ENCODE measurements around the gene DGKG. TPM values are rescaled to one million over a fixed set of nuclear protein-coding genes. Genes with fewer than 3 reads are reported as not detected.

DGKG gene
- total and polyA plus RNA-seq, 3 experiments from 2014 or later, result 0.04 to 0.20 TPM; not detected in 1

GRCh38 chr3:186210852-186211500, 151.1 kb downstream of the DGKG start:
- Histone ChIP-seq H3K36me3 (ENCODE audit: insufficient read depth, low read length) (no peaks in the 10 kb centered on the region), H3K9me3 (ENCODE audit: low read length) (no peaks in the 10 kb centered on the region), H3K4me1 (ENCODE audit: insufficient read depth, low read length) (no peaks in the 10 kb centered on the region), H3K27ac (ENCODE audit: low read depth, low read length) (no peak overlapping the region), H3K4me3 (ENCODE audit: low read length) (no peak overlapping the region), H3K27me3 (ENCODE audit: insufficient read depth, low read length, poor library complexity, severe bottlenecking) (no peaks in the 10 kb centered on the region)
- Mint-ChIP-seq H3K27me3 (peaks cover 4 to 9% of the 10 kb centered on the region in 2 donors), H3K4me1 (no peaks in the 10 kb centered on the region), H3K9me3 (no peaks in the 10 kb centered on the region), H3K4me3 (no peak overlapping the region), H3K36me3 (no peaks in the 10 kb centered on the region), H3K27ac (peak overlapping the region in 1 of 8 donors; percentile 34)
- ChIA-PET CTCF (no interaction called here), POLR2A (no interaction called here)
- DNase-seq, result no peak

DNA sequence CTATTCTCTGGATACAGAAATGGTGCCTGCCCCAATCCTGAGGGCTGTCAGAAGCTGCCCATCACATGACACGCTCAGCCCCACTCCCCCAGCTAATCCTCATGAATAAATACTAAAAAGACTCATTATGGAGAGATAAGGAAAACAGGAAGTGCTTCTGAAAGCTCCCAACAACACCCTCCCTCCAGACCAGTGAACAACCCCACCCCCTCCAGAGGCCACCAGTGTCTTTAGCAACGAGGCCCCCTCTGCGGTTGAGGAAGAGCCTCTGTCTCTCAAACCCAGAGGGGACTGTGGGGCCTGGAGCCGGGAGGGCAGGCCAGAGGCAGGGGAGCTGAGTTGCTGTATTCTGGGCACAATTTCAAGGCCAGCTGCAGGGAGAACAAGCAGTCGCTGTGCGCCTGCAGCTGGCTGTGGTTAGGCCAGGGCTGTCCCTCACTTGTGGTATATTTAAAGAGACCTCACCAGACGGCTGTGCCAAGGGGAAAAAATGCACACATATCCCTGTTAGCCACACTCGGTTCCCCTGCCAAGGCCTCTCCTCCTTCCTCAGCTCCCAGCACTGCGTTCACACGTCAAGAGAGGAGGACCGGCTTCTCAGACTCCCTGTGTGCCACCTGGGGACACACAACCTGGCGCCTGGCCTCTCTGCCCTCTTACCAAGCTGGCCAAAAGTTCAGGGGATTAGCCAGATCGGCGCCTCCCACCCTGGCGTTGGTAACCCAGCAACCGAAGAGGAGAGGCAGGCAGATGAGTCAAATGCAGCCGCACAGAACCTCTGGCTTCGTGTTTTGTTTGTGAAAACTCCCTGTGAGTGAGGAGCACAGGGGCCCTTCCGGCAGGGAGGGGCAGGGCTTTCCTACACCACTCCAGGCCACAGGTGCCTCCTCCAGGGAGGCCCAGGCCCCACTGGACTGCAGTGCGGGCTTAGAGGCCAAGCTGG, 152.0 kb downstream of the DGKG start:
- H3K27me3 Mint-ChIP-seq, result peaks cover 4 to 9% of the 10 kb centered on the region in 2 donors
- Histone ChIP-seq H3K27ac (ENCODE audit: low read depth, low read length) (no peak overlapping the region), H3K9me3 (ENCODE audit: low read length) (no peaks in the 10 kb centered on the region), H3K36me3 (ENCODE audit: insufficient read depth, low read length) (no peaks in the 10 kb centered on the region), H3K27me3 (ENCODE audit: insufficient read depth, low read length, poor library complexity, severe bottlenecking) (no peaks in the 10 kb centered on the region), H3K4me3 (ENCODE audit: low read length) (no peak overlapping the region), H3K4me1 (ENCODE audit: insufficient read depth, low read length) (no peaks in the 10 kb centered on the region)
- no peak overlapping the region for H3K27ac Mint-ChIP-seq
- H3K36me3 Mint-ChIP-seq, result no peaks in the 10 kb centered on the region
- no peak for DNase-seq
- no peaks in the 10 kb centered on the region for H3K9me3 Mint-ChIP-seq
- no peaks in the 10 kb centered on the region for H3K4me1 Mint-ChIP-seq
- POLR2A ChIA-PET, result no interaction called here
- H3K4me3 Mint-ChIP-seq, result no peak overlapping the region
- CTCF ChIA-PET, result no interaction called here

DNA sequence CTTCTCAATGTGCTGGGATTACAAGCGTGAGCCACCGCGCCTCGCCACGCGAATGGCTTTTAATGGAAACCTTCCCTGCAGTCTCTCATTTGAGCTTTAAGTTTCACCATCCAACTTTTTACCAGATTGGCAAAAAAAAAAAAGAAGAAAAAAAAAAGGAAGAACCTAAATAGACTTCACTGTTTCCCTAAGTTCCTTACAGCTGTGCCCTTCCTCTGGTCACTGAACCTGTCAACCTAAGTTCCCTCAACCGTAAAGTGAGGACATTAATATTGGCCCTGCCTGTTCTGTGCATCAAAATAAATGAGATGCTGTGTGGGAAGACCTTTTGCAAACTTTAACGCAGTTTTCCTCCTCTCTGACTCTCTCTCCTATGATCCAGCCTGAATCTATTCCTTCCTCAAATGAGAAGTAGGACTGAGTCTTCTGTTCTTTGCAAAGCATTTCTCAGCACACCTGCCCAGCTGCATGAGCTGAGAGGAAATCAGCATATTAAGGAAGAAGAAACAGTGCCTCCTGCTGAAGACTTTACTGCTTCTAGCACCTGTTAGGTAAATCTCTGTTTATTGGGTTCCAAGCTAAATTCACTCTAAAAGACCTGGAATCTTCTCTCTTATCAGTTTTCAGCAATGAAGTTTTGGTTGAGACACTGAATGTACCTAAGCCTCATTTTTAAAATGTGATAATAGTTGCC, 153.6 kb downstream of the DGKG start:
- no peak overlapping the region for H3K4me3 Mint-ChIP-seq
- no peak overlapping the region for H3K27ac ChIP-seq (ENCODE audit: low read depth, low read length)
- ChIA-PET CTCF (no interaction called here), POLR2A (no interaction called here)
- no peaks in the 10 kb centered on the region for H3K4me1 ChIP-seq (ENCODE audit: insufficient read depth, low read length)
- no peaks in the 10 kb centered on the region for H3K4me1 Mint-ChIP-seq
- H3K36me3 ChIP-seq (ENCODE audit: insufficient read depth, low read length), result no peaks in the 10 kb centered on the region
- no peaks in the 10 kb centered on the region for H3K9me3 ChIP-seq (ENCODE audit: low read length)
- H3K27me3 Mint-ChIP-seq, result peaks cover 4 to 6% of the 10 kb centered on the region in 2 donors
- no peaks in the 10 kb centered on the region for H3K9me3 Mint-ChIP-seq
- H3K36me3 Mint-ChIP-seq, result peaks cover 0 to under 1% (median 0%) of the 10 kb centered on the region in 3 donors
- no peak overlapping the region for H3K4me3 ChIP-seq (ENCODE audit: low read length)
- H3K27ac Mint-ChIP-seq, result no peak overlapping the region
- DNase-seq, result no peak
- no peaks in the 10 kb centered on the region for H3K27me3 ChIP-seq (ENCODE audit: insufficient read depth, low read length, poor library complexity, severe bottlenecking)

DNA sequence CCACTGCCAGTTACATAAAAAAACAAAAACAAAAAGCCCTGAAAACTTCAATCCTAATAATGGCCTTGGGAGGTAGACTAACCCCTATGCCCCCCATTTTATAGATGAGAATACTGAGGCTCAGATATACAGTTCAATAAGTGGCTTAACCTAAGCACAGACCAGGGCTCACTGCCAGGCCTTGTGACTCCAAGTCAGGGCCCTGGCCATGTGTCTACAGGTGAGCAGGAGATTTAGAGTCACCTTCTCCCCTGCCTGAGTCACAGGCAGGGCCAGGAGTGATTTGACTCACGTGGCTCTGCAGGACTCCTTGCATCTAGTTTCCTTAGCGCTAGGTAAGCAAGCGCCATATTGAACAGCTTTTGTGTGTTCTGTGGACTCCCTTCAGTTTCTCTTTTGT, 154.5 kb downstream of the DGKG start:
- no peak overlapping the region for H3K27ac Mint-ChIP-seq
- no peak overlapping the region for H3K4me3 Mint-ChIP-seq

GRCh38 chr3:186200726-186201125, 161.3 kb downstream of the DGKG start:
- no peak for DNase-seq
- no peaks in the 10 kb centered on the region for H3K36me3 ChIP-seq (ENCODE audit: insufficient read depth, low read length)
- H3K4me1 ChIP-seq (ENCODE audit: insufficient read depth, low read length), result no peaks in the 10 kb centered on the region
- ChIA-PET POLR2A (no interaction called here), CTCF (no interaction called here)
- no peaks in the 10 kb centered on the region for H3K27me3 ChIP-seq (ENCODE audit: insufficient read depth, low read length, poor library complexity, severe bottlenecking)
- peaks cover under 1 to 7% of the 10 kb centered on the region in 2 donors for H3K27me3 Mint-ChIP-seq
- peaks cover 0 to 2% (median 0%) of the 10 kb centered on the region in 3 donors for H3K36me3 Mint-ChIP-seq
- H3K27ac ChIP-seq (ENCODE audit: low read depth, low read length), result no peak overlapping the region
- no peak overlapping the region for H3K27ac Mint-ChIP-seq
- no peaks in the 10 kb centered on the region for H3K9me3 ChIP-seq (ENCODE audit: low read length)
- H3K4me3 ChIP-seq (ENCODE audit: low read length), result no peak overlapping the region
- no peaks in the 10 kb centered on the region for H3K9me3 Mint-ChIP-seq
- no peaks in the 10 kb centered on the region for H3K4me1 Mint-ChIP-seq
- H3K4me3 Mint-ChIP-seq, result no peak overlapping the region

More for the DNA sequence above, 154.5 kb downstream of the DGKG start:
- H3K27me3 ChIP-seq (ENCODE audit: insufficient read depth, low read length, poor library complexity, severe bottlenecking), result no peaks in the 10 kb centered on the region
- CTCF ChIA-PET, result no interaction called here
- peaks cover 0 to 2% (median 0%) of the 10 kb centered on the region in 3 donors for H3K36me3 Mint-ChIP-seq
- no peak for DNase-seq
- no peak overlapping the region for H3K4me3 ChIP-seq (ENCODE audit: low read length)
- H3K4me1 ChIP-seq (ENCODE audit: insufficient read depth, low read length), result no peaks in the 10 kb centered on the region
- no peak overlapping the region for H3K27ac ChIP-seq (ENCODE audit: low read depth, low read length)
- H3K4me1 Mint-ChIP-seq, result no peaks in the 10 kb centered on the region
- H3K9me3 ChIP-seq (ENCODE audit: low read length), result no peaks in the 10 kb centered on the region
- peaks cover 4 to 6% of the 10 kb centered on the region in 2 donors for H3K27me3 Mint-ChIP-seq
- no peaks in the 10 kb centered on the region for H3K9me3 Mint-ChIP-seq
- no peaks in the 10 kb centered on the region for H3K36me3 ChIP-seq (ENCODE audit: insufficient read depth, low read length)
- POLR2A ChIA-PET, result no interaction called here

DNA sequence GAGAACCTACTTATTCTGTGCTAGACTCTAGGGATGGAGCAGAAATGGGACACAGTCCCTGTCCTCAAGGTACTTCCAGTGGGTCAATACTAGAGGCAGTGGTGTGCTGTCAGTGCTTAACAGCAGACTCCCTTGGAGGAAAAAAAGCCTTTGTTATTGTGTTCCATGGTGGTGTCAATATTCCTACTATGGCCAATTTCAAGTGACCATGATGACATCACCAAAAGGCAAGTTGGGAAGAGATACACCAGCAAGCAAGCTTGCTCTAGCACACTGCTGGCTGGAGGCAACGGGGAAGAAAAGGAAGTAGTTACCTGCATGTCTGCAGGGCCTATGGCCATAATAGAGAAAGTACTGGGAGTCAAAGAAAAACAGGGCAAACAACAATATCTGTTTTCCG, 163.6 kb downstream of the DGKG start:
- ChIA-PET CTCF (no interaction called here), POLR2A (no interaction called here)
- Mint-ChIP-seq H3K4me1 (peaks cover 0 to 3% (median 2%) of the 10 kb centered on the region in 3 donors), H3K9me3 (no peaks in the 10 kb centered on the region), H3K36me3 (peaks cover 0 to 2% (median 0%) of the 10 kb centered on the region in 3 donors), H3K27ac (no peak overlapping the region), H3K27me3 (peaks cover 12 to 21% of the 10 kb centered on the region in 2 donors), H3K4me3 (no peak overlapping the region)
- H3K27me3 ChIP-seq (ENCODE audit: insufficient read depth, low read length, poor library complexity, severe bottlenecking), result peaks cover 9% of the 10 kb centered on the region
- no peak overlapping the region for H3K27ac ChIP-seq (ENCODE audit: low read depth, low read length)
- H3K36me3 ChIP-seq (ENCODE audit: insufficient read depth, low read length), result no peaks in the 10 kb centered on the region
- no peaks in the 10 kb centered on the region for H3K9me3 ChIP-seq (ENCODE audit: low read length)
- no peak overlapping the region for H3K4me3 ChIP-seq (ENCODE audit: low read length)
- DNase-seq, result no peak
- H3K4me1 ChIP-seq (ENCODE audit: insufficient read depth, low read length), result no peaks in the 10 kb centered on the region

DNA sequence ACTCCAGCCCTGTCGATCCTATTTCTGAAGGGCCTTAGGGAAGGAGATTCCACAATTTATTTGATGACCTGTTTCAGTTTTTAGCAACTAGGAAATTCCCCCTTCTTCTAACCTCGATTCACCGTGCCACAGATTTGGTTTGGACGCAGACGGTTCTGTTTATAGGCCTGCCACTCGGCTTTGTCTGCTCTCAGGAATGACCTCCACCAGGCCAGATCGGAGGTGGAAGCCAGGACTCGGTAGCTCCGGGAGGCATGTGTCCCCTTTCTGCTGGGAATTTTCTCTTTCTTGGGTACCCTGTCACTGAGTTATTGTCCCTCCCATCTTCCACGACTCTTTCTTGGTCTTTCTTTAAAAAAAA, 167.6 kb downstream of the DGKG start:
- no peak for DNase-seq
- H3K27ac ChIP-seq (ENCODE audit: low read depth, low read length), result no peak overlapping the region
- no peaks in the 10 kb centered on the region for H3K9me3 ChIP-seq (ENCODE audit: low read length)
- Mint-ChIP-seq H3K4me1 (peaks cover 0 to 3% (median 2%) of the 10 kb centered on the region in 3 donors), H3K27me3 (peaks cover 16 to 27% of the 10 kb centered on the region in 2 donors), H3K27ac (no peak overlapping the region), H3K4me3 (no peak overlapping the region), H3K9me3 (no peaks in the 10 kb centered on the region), H3K36me3 (no peaks in the 10 kb centered on the region)
- no peaks in the 10 kb centered on the region for H3K4me1 ChIP-seq (ENCODE audit: insufficient read depth, low read length)
- ChIA-PET POLR2A (interaction anchor here (0.6 kb wide), 1 partner anchor 81 kb away, joined by 7 read pairs; no protein-coding TSS in a partner anchor), CTCF (no interaction called here)
- H3K4me3 ChIP-seq (ENCODE audit: low read length), result no peak overlapping the region
- H3K36me3 ChIP-seq (ENCODE audit: insufficient read depth, low read length), result no peaks in the 10 kb centered on the region
- peaks cover 9% of the 10 kb centered on the region for H3K27me3 ChIP-seq (ENCODE audit: insufficient read depth, low read length, poor library complexity, severe bottlenecking)

All from CD8-positive, alpha-beta memory T cell (primary cell).